Measurements from ENCODE around the gene NCAPG2.

NCAPG2 gene

DNA sequence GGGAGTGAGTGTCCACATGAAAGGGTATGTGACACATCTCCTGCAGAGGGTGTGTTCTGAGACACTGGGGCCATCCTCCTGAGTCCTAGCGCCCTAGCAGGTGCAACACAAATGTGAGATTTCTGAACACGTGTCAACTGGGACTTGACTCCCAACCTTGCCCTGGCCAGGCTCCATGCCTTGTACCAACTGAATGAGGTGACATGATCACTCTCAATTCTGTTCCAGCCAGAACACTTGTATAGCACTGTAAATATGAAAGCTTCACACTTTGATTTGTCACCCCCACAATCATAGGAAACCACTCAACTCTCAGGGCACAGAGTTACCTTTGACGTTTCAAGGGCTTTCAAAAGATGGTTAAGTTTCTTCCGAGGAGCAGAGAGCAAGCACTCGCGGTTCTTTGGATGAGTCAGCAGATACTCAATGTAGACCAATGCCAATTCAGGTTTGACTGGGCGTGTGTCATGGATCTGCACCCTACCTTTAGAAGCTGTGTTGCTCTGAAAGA, 48.6 kb downstream of the NCAPG2 start:
- Histone ChIP-seq H3K4me2 (ENCODE audit: low read depth, low read length) (peak overlapping the region; percentile 9; the same call in 1 of the 2 replicates), H3K4me3 (ENCODE audit: low read length) (no peak overlapping the region), H3F3A (ENCODE audit: insufficient read depth, low read length) (peaks cover 19% of the 10 kb centered on the region), H3K27ac (ENCODE audit: low read length) (peak overlapping the region; percentile 78), H3K9me2 (replicated peaks; ENCODE audit: insufficient read depth, low read length) (no peaks in the 10 kb centered on the region), H3K36me3 (replicated peaks; ENCODE audit: insufficient read depth, low read length) (peaks cover 19% of the 10 kb centered on the region), H4K20me1 (ENCODE audit: insufficient read depth, low read length) (no peaks in the 10 kb centered on the region), H3K9ac (ENCODE audit: low read length) (no peak overlapping the region), H3K4me1 (ENCODE audit: low read length) (peaks cover 24% of the 10 kb centered on the region), H2AFZ (ENCODE audit: low read length) (no peak overlapping the region), H3K9me3 (replicated peaks; ENCODE audit: insufficient read depth, low read length) (no peaks in the 10 kb centered on the region), H3K79me2 (ENCODE audit: low read length) (peaks cover 42% of the 10 kb centered on the region), H3K27me3 (replicated peaks; ENCODE audit: insufficient read depth, low read length) (no peaks in the 10 kb centered on the region)
- TF ChIP-seq, protein P1, sequence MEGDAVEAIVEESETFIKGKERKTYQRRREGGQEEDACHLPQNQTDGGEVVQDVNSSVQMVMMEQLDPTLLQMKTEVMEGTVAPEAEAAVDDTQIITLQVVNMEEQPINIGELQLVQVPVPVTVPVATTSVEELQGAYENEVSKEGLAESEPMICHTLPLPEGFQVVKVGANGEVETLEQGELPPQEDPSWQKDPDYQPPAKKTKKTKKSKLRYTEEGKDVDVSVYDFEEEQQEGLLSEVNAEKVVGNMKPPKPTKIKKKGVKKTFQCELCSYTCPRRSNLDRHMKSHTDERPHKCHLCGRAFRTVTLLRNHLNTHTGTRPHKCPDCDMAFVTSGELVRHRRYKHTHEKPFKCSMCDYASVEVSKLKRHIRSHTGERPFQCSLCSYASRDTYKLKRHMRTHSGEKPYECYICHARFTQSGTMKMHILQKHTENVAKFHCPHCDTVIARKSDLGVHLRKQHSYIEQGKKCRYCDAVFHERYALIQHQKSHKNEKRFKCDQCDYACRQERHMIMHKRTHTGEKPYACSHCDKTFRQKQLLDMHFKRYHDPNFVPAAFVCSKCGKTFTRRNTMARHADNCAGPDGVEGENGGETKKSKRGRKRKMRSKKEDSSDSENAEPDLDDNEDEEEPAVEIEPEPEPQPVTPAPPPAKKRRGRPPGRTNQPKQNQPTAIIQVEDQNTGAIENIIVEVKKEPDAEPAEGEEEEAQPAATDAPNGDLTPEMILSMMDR (IDR thresholded peaks at IDR 0.05; ENCODE audit: low read length): no peak
- no peak for TF ChIP-seq EZH2phosphoT487 (IDR thresholded peaks at IDR 0.05; ENCODE audit: low read length)
- TF ChIP-seq EZH2 (optimal IDR thresholded peaks at IDR 0.05; ENCODE audit: low read depth, low read length): no peak
- peak; percentile 81 for DNase-seq

DNA sequence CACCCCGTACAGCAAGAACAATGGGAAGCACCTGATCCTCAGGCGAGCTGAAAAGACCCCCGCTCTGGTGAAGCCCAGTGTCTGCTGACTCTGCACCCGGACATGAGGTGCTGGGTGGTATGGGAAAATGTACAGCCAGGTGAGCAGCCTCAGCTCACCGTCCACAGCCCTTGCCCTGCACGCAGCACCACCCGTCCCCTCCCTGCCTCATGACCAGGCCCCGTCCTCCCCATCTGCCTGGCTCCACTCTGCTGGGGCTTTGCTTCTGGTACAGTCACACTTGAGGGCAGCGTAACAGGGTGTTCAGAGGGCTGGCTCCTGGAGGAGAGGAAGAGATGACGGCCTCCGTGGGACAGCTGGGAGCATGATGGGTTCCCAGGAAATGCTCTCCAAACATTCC, 49.1 kb downstream of the NCAPG2 start:
- peak overlapping the region; percentile 78 for H3K27ac ChIP-seq (ENCODE audit: low read length)
- H3K9me3 ChIP-seq (replicated peaks; ENCODE audit: insufficient read depth, low read length): no peaks in the 10 kb centered on the region
- no peak for TF ChIP-seq EZH2phosphoT487 (IDR thresholded peaks at IDR 0.05; ENCODE audit: low read length)
- TF ChIP-seq, protein P1 (IDR thresholded peaks at IDR 0.05; ENCODE audit: low read length): no peak
- TF ChIP-seq EZH2 (optimal IDR thresholded peaks at IDR 0.05; ENCODE audit: low read depth, low read length): no peak
- no peak overlapping the region for H3K4me2 ChIP-seq (ENCODE audit: low read depth, low read length)
- peaks cover 46% of the 10 kb centered on the region for H3K79me2 ChIP-seq (ENCODE audit: low read length)
- H3K4me1 ChIP-seq (ENCODE audit: low read length): peaks cover 24% of the 10 kb centered on the region
- H3K27me3 ChIP-seq (replicated peaks; ENCODE audit: insufficient read depth, low read length): no peaks in the 10 kb centered on the region
- H4K20me1 ChIP-seq (ENCODE audit: insufficient read depth, low read length): no peaks in the 10 kb centered on the region
- no peak overlapping the region for H2AFZ ChIP-seq (ENCODE audit: low read length)
- DNase-seq: no peak
- H3F3A ChIP-seq (ENCODE audit: insufficient read depth, low read length): peaks cover 19% of the 10 kb centered on the region
- no peak overlapping the region for H3K4me3 ChIP-seq (ENCODE audit: low read length)
- H3K36me3 ChIP-seq (replicated peaks; ENCODE audit: insufficient read depth, low read length): peaks cover 21% of the 10 kb centered on the region
- H3K9me2 ChIP-seq (replicated peaks; ENCODE audit: insufficient read depth, low read length): no peaks in the 10 kb centered on the region
- no peak overlapping the region for H3K9ac ChIP-seq (ENCODE audit: low read length)

DNA sequence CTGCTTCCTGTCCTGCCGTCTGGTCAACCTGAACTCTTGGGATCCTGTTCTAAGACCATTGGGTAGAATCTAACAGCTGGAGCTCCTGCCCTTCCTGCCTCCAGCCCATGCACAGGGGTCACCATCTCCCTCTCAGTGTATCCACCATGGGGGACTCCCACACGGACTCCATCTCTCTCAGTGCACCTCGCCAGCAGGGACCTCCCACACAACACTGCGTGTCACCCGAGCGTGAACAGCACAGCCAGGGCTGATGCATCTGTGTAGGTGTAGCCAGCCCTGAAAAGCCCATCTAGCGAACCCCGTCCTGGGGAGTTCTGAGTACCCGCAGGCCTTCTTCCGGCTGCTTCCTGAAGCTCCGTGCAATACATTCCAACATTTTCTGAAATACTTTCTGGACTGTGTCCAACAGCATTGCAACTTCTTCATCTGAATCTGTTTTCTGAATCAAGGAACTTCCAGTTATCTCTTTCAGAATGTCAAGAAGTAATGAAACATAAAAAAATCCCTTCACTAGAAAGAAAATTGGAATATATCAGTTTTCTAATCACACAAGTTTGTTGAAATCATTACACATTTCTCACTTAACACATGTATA, 52.5 kb downstream of the NCAPG2 start:
- no peak for DNase-seq
- H3K27me3 ChIP-seq (replicated peaks; ENCODE audit: insufficient read depth, low read length): no peaks in the 10 kb centered on the region
- H3K4me1 ChIP-seq (ENCODE audit: low read length): peaks cover 16% of the 10 kb centered on the region
- H3K4me3 ChIP-seq (ENCODE audit: low read length): no peak overlapping the region
- peaks cover 60% of the 10 kb centered on the region for H3K79me2 ChIP-seq (ENCODE audit: low read length)
- H3F3A ChIP-seq (ENCODE audit: insufficient read depth, low read length): peaks cover 8% of the 10 kb centered on the region; the same call in 1 of the 2 replicates
- no peaks in the 10 kb centered on the region for H3K9me3 ChIP-seq (replicated peaks; ENCODE audit: insufficient read depth, low read length)
- H3K9ac ChIP-seq (ENCODE audit: low read length): no peak overlapping the region
- H3K4me2 ChIP-seq (ENCODE audit: low read depth, low read length): no peak overlapping the region
- no peaks in the 10 kb centered on the region for H3K9me2 ChIP-seq (replicated peaks; ENCODE audit: insufficient read depth, low read length)
- H2AFZ ChIP-seq (ENCODE audit: low read length): no peak overlapping the region
- no peak overlapping the region for H3K27ac ChIP-seq (ENCODE audit: low read length)
- peaks cover 31% of the 10 kb centered on the region for H3K36me3 ChIP-seq (replicated peaks; ENCODE audit: insufficient read depth, low read length)
- TF ChIP-seq EZH2 (optimal IDR thresholded peaks at IDR 0.05; ENCODE audit: low read depth, low read length) (no peak), EZH2phosphoT487 (IDR thresholded peaks at IDR 0.05; ENCODE audit: low read length) (no peak)
- TF ChIP-seq, protein P1 (IDR thresholded peaks at IDR 0.05; ENCODE audit: low read length): no peak
- H4K20me1 ChIP-seq (ENCODE audit: insufficient read depth, low read length): no peaks in the 10 kb centered on the region

Measured in MM.1S (cell line).